ENCODE results near the gene CLBA1.
"Not testable (repeated sequence)": the region's sequence is repeated elsewhere in the genome, so short reads cannot be mapped to it uniquely, and the experiment has no call there.

The CLBA1 gene

DNA sequence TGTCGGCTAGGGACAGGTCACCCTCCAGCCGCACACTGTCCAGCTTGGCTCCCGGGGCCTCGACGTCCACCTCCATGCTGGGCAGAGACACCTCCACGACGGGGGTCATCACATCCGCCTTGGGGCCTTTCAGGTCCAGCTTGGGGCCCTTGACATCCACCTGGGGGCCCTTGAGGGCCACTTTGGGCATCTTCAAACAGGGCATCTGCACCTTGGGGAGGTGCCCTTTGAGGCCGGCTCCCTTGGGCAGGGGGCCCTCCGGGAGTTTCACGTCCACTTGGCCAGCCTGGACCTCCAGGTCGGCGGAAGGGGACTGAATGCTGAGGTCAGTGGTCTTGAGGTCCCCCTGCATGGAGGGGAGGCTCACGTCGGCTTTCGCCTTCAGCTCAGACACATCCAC, 43.0 kb upstream of the CLBA1 start:
- POLR2A ChIA-PET = no interaction called here

DNA sequence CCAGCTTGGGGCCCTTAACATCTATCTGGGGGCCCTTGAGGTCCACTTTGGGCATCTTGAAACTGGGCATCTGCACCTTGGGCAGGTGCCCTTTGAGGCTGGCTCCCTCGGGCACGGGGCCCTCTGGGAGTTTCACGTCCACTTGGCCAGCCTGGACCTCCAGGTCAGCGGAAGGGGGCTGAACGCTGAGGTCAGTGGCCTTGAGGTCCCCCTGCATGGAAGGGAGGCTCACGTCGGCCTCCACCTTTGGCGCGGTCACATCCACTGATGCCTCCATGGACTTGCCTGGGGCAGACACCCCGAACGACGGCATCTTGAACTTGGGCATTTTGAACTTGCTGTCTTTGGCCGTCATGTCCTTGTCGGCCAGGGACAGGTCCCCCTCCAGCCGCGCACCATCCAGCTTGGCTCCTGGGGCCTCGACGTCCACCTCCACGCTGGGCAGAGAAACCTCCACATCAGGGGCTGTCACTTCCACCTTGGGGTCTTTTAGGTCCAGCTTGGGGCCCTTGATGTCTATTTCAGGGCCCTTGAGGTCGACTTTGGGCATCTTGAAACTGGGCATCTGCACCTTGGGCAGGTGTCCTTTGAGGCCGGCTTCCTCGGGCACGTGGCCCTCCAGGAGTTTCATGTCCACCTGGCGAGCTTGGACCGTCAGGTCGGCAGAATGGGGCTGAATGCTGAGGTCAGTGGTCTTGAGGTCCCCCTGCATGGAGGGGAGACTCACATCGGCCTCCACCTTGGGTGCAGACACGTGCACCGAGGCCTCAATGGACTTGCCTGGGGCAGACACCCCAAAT, 42.2 kb upstream of the CLBA1 start:
- POLR2A ChIA-PET; CTCF ChIA-PET; DNase-seq (ENCODE audit: extremely low spot score): not testable (repeated sequence)

More for the DNA sequence above, 43.0 kb upstream of the CLBA1 start:
- DNase-seq (ENCODE audit: extremely low spot score) = no peak
- TF ChIP-seq SUZ12 (IDR thresholded peaks at IDR 0.05) (no peak), FOXK2 (IDR thresholded peaks at IDR 0.05) (no peak), ELF4 (IDR thresholded peaks at IDR 0.05) (no peak), CTBP1 (IDR thresholded peaks at IDR 0.05; ENCODE audit: borderline replicate concordance) (no peak), LEF1 (IDR thresholded peaks at IDR 0.05; ENCODE audit: borderline replicate concordance) (no peak), NFRKB (IDR thresholded peaks at IDR 0.05) (no peak), SP1 (IDR thresholded peaks at IDR 0.05) (no peak), L3MBTL2 (conservative IDR thresholded peaks at IDR 0.05) (no peak), ZNF384 (IDR thresholded peaks at IDR 0.05) (no peak), FOXM1 (IDR thresholded peaks at IDR 0.05; ENCODE audit: borderline replicate concordance) (no peak)
- CTCF ChIA-PET = no interaction called here

DNA sequence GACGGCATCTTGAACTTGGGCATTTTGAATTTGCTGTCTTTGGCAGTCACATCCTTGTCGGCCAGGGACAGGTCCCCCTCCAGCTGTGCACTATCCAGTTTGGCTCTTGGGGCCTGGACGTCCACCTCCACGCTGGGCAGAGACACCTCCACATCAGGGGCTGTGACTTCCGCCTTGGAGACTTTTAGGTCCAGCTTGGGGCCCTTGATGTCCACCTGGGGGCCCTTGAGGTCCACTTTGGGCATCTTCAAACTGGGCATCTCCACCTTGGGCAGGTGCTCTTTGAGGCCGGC, 41.6 kb upstream of the CLBA1 start:
- POLR2A ChIA-PET; CTCF ChIA-PET; DNase-seq (ENCODE audit: extremely low spot score): not testable (repeated sequence)

DNA sequence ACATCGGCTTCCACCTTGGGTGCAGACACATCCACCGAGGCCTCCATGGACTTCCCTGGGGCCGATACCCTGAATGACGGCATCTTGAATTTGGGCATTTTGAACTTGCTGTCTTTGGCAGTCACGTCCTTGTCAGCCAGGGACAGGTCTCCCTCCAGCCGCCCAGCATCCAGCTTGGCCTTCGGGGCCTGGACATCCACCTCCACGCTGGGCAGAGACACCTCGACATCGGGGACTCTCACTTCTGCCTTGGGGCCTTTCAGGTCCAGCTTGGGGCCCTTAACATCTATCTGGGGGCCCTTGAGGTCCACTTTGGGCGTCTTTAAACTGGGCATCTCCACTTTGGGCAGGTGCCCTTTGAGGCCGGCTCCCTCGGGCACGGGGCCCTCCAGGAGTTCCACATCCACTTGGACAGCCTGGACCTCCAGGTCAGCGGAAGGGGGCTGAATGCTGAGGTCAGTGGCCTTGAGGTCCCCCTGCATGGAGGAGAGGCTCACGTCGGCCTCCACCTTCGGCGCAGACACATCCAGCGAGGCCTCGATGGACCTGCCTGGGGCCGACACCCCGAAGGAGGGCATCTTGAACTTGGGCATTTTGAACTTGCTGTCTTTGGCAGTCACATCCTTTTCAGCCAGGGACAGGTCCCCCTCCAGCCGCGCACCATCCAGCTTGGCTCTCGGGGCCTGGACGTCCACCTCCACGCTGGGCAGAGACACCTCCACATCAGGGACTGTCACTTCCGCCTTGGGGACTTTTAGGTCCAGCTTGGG, 41.0 kb upstream of the CLBA1 start:
- CTCF ChIA-PET; POLR2A ChIA-PET; DNase-seq (ENCODE audit: extremely low spot score): not testable (repeated sequence)

DNA sequence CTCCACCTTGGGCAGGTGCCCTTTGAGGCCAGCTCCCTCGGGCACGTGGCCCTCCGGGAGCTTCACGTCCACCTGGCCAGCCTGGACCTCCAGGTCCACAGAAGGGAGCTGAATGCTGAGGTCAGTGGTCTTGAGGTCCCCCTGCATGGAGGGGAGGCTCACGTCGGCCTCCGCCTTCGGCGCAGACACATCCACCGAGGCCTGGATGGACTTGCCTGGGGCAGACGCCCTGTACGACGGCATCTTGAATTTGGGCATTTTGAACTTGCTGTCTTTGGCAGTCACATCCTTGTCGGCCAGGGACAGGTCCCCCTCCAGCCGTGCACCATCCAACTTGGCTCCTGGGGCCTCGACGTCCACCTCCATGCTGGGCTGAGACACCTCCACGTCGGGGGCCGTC, 40.3 kb upstream of the CLBA1 start:
- DNase-seq (ENCODE audit: extremely low spot score); POLR2A ChIA-PET; CTCF ChIA-PET: not testable (repeated sequence)

DNA sequence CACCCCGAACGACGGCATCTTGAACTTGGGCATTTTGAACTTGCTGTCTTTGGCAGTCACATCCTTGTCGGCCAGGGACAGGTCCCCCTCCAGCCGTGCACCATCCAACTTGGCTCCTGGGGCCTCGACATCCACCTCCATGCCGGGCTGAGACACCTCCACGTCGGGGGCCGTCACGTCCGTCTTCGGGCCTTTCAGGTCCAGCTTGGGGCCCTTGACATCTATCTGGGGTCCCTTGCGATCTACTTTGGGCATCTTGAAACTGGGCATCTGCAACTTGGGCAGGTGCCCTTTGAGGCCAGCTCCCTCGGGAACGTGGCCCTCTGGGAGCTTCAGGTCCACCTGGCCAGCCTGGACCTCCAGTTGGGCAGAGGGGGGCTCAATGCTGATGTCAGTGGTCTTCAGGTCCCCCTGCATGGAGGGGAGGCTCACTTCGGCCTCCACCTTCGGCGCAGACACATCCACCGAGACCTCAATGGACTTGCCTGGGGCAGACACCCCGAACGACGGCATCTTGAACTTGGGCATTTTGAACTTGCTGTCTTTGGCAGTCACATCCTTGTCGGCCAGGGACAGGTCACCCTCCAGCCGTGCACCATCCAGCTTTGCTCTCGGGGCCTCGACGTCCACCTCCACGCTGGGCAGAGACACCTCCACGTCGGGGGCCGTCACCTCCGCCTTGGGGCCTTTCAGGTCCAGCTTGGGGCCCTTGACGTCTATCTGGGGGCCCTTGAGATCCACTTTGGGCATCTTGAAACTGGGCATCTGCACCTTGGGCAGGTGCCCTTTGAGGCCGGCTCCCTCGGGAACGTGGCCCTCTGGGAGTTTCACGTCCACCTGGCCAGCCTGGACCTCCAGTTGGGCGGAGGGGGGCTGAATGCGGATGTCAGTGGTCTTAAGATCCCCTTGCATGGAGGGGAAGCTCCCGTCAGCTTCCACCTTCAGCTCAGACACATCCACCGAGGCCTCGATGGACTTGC, 39.3 kb upstream of the CLBA1 start:
- DNase-seq (ENCODE audit: extremely low spot score); CTCF ChIA-PET; POLR2A ChIA-PET: not testable (repeated sequence)

DNA sequence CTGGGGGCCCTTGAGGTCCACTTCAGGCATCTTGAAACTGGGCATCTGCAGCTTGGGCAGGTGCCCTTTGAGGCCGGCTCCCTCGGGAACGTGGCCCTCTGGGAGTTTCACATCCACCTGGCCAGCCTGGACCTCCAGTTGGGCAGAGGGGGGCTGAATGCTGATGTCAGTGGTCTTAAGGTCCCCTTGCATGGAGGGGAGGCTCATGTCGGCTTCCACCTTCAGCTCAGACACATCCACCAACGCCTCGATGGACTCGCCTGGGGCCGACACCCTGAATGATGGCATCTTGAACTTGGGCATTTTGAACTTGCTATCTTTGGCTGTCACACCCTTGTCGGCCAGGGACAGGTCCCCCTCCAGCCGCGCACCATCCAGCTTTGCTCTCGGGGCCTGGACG, 38.4 kb upstream of the CLBA1 start:
- POLR2A ChIA-PET = not testable (repeated sequence)

DNA sequence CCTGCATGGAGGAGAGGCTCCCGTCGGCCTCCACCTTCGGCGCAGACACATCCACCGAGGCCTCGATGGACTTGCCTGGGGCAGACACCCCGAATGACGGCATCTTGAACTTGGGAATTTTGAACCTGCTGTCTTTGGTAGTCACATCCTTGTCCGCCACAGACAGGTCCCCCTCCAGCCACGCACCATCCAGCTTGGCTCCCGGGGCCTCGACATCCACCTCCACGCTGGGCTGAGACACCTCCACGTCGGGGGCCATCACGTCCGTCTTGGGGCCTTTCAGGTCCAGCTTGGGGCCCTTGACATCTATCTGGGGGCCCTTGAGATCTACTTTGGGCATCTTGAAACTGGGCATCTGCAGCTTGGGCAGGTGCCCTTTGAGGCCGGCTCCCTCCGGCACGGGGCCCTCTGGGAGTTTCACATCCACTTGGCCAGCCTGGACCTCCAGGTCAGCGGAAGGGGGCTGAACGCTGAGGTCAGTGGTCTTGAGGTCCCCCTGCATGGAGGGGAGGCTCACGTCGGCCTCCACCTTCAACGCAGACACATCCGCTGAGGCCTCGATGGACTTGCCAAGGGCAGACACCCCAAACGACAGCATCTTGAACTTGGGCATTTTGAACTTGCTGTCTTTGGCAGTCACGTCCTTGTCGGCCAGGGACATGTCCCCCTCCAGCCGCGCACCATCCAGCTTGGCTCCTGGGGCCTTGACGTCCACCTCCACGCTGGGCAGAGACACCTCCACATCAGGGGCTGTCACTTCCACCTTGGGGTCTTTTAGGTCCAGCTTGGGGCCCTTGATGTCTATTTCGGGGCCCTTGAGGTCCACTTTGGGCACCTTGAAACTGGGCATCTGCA, 37.5 kb upstream of the CLBA1 start:
- CTCF ChIA-PET; POLR2A ChIA-PET; DNase-seq (ENCODE audit: extremely low spot score): not testable (repeated sequence)

More for the DNA sequence above, 38.4 kb upstream of the CLBA1 start:
- DNase-seq (ENCODE audit: extremely low spot score); CTCF ChIA-PET: not testable (repeated sequence)

DNA sequence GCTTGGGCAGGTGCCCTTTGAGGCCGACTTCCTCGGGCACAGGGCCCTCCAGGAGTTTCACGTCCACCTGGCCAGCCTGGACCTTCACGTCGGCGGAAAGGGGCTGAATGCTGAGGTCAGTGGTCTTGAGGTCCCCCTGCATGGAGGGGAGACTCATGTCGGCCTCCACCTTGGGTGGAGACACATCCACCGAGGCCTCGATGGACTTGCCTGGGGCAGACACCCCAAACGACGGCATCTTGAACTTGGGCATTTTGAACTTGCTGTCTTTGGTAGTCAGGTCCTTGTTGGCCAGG, 36.9 kb upstream of the CLBA1 start:
- POLR2A ChIA-PET = no interaction called here
- DNase-seq (ENCODE audit: extremely low spot score) = no peak
- TF ChIP-seq L3MBTL2 (conservative IDR thresholded peaks at IDR 0.05) (no peak), TARDBP (IDR thresholded peaks at IDR 0.05) (no peak), ELF4 (IDR thresholded peaks at IDR 0.05) (no peak), LEF1 (IDR thresholded peaks at IDR 0.05; ENCODE audit: borderline replicate concordance) (no peak), FOXK2 (IDR thresholded peaks at IDR 0.05) (no peak), NFRKB (IDR thresholded peaks at IDR 0.05) (no peak), ARNT (IDR thresholded peaks at IDR 0.05) (no peak), FOXM1 (IDR thresholded peaks at IDR 0.05; ENCODE audit: borderline replicate concordance) (no peak), BHLHE40 (IDR thresholded peaks at IDR 0.05; ENCODE audit: borderline replicate concordance) (no peak), HDGF (IDR thresholded peaks at IDR 0.05; ENCODE audit: borderline replicate concordance) (no peak), FOXA1 (IDR thresholded peaks at IDR 0.05) (no peak), ZNF384 (IDR thresholded peaks at IDR 0.05) (no peak), CTBP1 (IDR thresholded peaks at IDR 0.05; ENCODE audit: borderline replicate concordance) (no peak), SUZ12 (IDR thresholded peaks at IDR 0.05) (no peak), SP1 (IDR thresholded peaks at IDR 0.05) (no peak)
- TF ChIP-seq, protein P1, sequence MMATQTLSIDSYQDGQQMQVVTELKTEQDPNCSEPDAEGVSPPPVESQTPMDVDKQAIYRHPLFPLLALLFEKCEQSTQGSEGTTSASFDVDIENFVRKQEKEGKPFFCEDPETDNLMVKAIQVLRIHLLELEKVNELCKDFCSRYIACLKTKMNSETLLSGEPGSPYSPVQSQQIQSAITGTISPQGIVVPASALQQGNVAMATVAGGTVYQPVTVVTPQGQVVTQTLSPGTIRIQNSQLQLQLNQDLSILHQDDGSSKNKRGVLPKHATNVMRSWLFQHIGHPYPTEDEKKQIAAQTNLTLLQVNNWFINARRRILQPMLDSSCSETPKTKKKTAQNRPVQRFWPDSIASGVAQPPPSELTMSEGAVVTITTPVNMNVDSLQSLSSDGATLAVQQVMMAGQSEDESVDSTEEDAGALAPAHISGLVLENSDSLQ (IDR thresholded peaks at IDR 0.05) = no peak
- CTCF ChIA-PET = no interaction called here

DNA sequence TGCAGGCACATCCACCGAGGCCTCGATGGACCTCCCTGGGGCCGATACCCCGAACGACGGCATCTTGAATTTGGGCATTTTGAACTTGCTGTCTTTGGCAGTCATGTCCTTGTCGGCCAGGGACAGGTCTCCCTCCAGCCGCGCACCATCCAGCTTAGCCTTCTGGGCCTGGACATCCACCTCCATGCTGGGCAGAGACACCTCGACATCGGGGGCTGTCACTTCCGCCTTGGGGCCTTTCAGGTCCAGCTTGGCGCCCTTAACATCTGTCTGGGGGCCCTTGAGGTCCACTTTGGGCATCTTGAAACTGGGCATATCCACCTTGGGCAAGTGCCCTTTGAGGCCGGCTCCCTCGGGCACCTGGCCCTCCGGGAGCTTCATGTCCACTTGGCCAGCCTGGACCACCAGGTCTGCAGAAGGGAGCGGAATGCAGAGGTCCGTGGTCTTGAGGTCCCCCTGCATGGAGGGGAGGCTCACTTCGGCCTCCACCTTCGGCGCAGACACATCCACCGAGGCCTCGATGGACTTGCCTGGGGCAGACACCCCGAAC, 36.1 kb upstream of the CLBA1 start:
- CTCF ChIA-PET; POLR2A ChIA-PET; DNase-seq (ENCODE audit: extremely low spot score): not testable (repeated sequence)
